ENCODE results near the gene ISCA2.

DNA sequence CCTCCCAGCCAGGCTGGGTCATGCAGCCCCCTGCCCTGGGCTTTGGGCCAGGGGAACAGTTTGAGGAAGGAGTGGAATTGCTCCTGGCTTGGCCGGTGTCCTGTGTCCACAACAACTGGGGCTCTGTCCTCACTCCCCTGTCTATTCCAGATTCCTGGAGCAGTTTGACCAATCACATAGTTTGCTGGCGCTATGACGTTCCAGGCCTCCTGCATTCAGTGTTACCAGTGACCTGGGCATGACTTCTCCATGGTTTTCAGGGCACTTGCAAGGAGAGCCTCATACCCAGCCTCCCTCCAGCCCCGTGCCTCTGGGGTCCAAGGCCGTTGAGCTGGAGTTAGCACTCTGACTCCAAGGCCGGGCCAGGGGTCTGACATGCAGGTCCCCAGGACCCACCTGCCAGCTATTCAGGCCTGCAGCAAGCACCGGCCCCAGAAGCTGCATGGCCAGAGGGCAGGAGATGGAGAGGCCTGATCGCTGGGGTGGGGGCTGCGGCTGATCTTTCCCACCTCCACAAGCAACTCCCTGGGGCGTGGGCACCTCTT lies 34.2 kb downstream of the ISCA2 start:
- TF ChIP-seq, protein P1, sequence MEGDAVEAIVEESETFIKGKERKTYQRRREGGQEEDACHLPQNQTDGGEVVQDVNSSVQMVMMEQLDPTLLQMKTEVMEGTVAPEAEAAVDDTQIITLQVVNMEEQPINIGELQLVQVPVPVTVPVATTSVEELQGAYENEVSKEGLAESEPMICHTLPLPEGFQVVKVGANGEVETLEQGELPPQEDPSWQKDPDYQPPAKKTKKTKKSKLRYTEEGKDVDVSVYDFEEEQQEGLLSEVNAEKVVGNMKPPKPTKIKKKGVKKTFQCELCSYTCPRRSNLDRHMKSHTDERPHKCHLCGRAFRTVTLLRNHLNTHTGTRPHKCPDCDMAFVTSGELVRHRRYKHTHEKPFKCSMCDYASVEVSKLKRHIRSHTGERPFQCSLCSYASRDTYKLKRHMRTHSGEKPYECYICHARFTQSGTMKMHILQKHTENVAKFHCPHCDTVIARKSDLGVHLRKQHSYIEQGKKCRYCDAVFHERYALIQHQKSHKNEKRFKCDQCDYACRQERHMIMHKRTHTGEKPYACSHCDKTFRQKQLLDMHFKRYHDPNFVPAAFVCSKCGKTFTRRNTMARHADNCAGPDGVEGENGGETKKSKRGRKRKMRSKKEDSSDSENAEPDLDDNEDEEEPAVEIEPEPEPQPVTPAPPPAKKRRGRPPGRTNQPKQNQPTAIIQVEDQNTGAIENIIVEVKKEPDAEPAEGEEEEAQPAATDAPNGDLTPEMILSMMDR (IDR thresholded peaks at IDR 0.05; ENCODE audit: low read depth, low read length) = no peak
- TF ChIP-seq POLR2A (IDR thresholded peaks at IDR 0.05; ENCODE audit: extremely low read depth, insufficient read length) = no peak
